ENCODE measurements around the gene EMC8.

GRCh38 chr16:85735946-85736345, 63.4 kb downstream of the EMC8 start:
- TF ChIP-seq CTCF (conservative IDR thresholded peaks at IDR 0.05; ENCODE audit: low read length) (no peak), EZH2phosphoT487 (IDR thresholded peaks at IDR 0.05; ENCODE audit: borderline replicate concordance) (no peak)
